IMR-90 (cell line): Measurements from ENCODE around the gene LINGO1. TPM values are rescaled to one million over a fixed set of nuclear protein-coding genes. Genes with fewer than 3 reads are reported as not detected.

Experiments used
- ATAC-seq: fragments of 200-7000 bp; cut with Tn5 transposase; 2 replicates; pipeline ENCODE4 v1.9.1; 2020; ENCODE audit warnings: low read depth, mild to moderate bottlenecking, moderate library complexity
- BruUV-seq: library from RNA; stranded (reverse); fragments of 400-500 nt; replicated peaks from 2 replicates; lab custom pipeline; 2021; lab: Mats Ljungman, UMichigan
- CTCF ChIA-PET: fragments of 300-600 bp; formaldehyde crosslinking; extraction: SDS; loops from one replicate; lab custom pipeline; 2021; ENCODE audit warnings: antibody characterized with exemption; lab: Yijun Ruan, JAX
- POLR2A ChIA-PET: fragments of 300-600 bp; sonication (Branson Sonifier 250); formaldehyde crosslinking; loops from one replicate; lab custom pipeline; 2022; ENCODE audit warnings: antibody characterized with exemption; ENCODE audit not compliant: unreplicated experiment; lab: Charles Lee
- DNase-seq: peaks from one replicate; pipeline ENCODE4 v3.0.0; 2013
- H2AFZ ChIP-seq: replicated peaks from 2 replicates; pipeline ENCODE3; 2013; ENCODE audit warnings: low read length, mild to moderate bottlenecking; ENCODE audit not compliant: poor library complexity
- H2AK5ac ChIP-seq: 2 replicates; pipeline ENCODE4 v1.6.1; 2013; ENCODE audit warnings: low read depth, low read length, inconsistent platforms
- H2AK9ac ChIP-seq: replicated peaks from 2 replicates; pipeline ENCODE3; 2013; ENCODE audit warnings: mild to moderate bottlenecking, low read depth, low read length, moderate library complexity; ENCODE audit not compliant: poor library complexity
- H2BK120ac ChIP-seq: 2 replicates; pipeline ENCODE4 v1.6.1; 2013; ENCODE audit warnings: low read depth, low read length, inconsistent platforms
- H2BK15ac ChIP-seq: 3 replicates; pipeline ENCODE4 v1.6.1; 2013; ENCODE audit warnings: low read depth, low read length, inconsistent platforms
- H2BK20ac ChIP-seq: 2 replicates; pipeline ENCODE4 v1.6.1; 2013; ENCODE audit warnings: low read depth, mild to moderate bottlenecking, inconsistent platforms, low read length, moderate library complexity
- H2BK5ac ChIP-seq: 2 replicates; pipeline ENCODE4 v1.6.1; 2013; ENCODE audit warnings: mild to moderate bottlenecking, low read depth, low read length, inconsistent platforms; ENCODE audit not compliant: poor library complexity, severe bottlenecking
- H3K14ac ChIP-seq: replicated peaks from 2 replicates; pipeline ENCODE4 v1.6.1; 2013; ENCODE audit warnings: low read depth, low read length, inconsistent platforms
- H3K18ac ChIP-seq: 2 replicates; pipeline ENCODE4 v1.6.1; 2013; ENCODE audit warnings: low read depth, low read length, control low read depth
- H3K23ac ChIP-seq: 2 replicates; pipeline ENCODE4 v1.6.1; 2013; ENCODE audit warnings: low read depth, low read length, inconsistent platforms
- H3K27ac ChIP-seq: 2 replicates; pipeline ENCODE4 v1.5.1; 2013; ENCODE audit warnings: mild to moderate bottlenecking, control low read depth, low read length; ENCODE audit not compliant: insufficient read depth
- H3K27me3 ChIP-seq: 2 replicates; pipeline ENCODE4 v1.6.1; 2013; ENCODE audit warnings: low read length; ENCODE audit not compliant: control insufficient read depth, insufficient read depth
- H3K36me3 ChIP-seq: 2 replicates; pipeline ENCODE4 v1.6.1; 2013; ENCODE audit warnings: low read length, mixed read lengths; ENCODE audit not compliant: control insufficient read depth, insufficient read depth
- H3K4ac ChIP-seq: 2 replicates; pipeline ENCODE4 v1.6.1; 2013; ENCODE audit warnings: low read depth, low read length, inconsistent platforms
- H3K4me1 ChIP-seq: 2 replicates; pipeline ENCODE4 v1.6.1; 2013; ENCODE audit warnings: low read length, mixed read lengths; ENCODE audit not compliant: control insufficient read depth, insufficient read depth
- H3K4me2 ChIP-seq: 2 replicates; pipeline ENCODE4 v1.6.1; 2013; ENCODE audit warnings: low read depth, mild to moderate bottlenecking, control low read depth, low read length, moderate library complexity
- H3K4me3 ChIP-seq: 2 replicates; pipeline ENCODE4 v1.5.1; 2013; ENCODE audit warnings: low read depth, mild to moderate bottlenecking, control low read depth, low read length, moderate library complexity; ENCODE audit not compliant: insufficient read depth
- H3K56ac ChIP-seq: 2 replicates; pipeline ENCODE4 v1.6.1; 2013; ENCODE audit warnings: low read length, inconsistent platforms; ENCODE audit not compliant: insufficient read depth; ENCODE audit errors: extremely low read depth
- H3K79me1 ChIP-seq, 2 experiments: 2 replicates each; pipeline ENCODE4 v1.6.1; 2013; ENCODE audit warnings: low read length in 2 of 2, inconsistent platforms in 1 of 2, low read depth in 1 of 2
- H3K9ac ChIP-seq: 2 replicates; pipeline ENCODE4 v1.6.1; 2013; ENCODE audit warnings: low read depth, low read length, control low read depth
- H3K9me1 ChIP-seq: 2 replicates; pipeline ENCODE4 v1.6.1; 2013; ENCODE audit warnings: low read length, inconsistent platforms; ENCODE audit not compliant: insufficient read depth
- H3K9me3 ChIP-seq: 2 replicates; pipeline ENCODE4 v1.6.1; 2013; ENCODE audit warnings: low read length; ENCODE audit not compliant: control insufficient read depth, insufficient read depth
- H4K20me1 ChIP-seq: 2 replicates; pipeline ENCODE4 v1.6.1; 2013; ENCODE audit warnings: low read length, inconsistent platforms; ENCODE audit not compliant: insufficient read depth
- H4K5ac ChIP-seq: 2 replicates; pipeline ENCODE4 v1.6.1; 2013; ENCODE audit warnings: mild to moderate bottlenecking, low read depth, low read length, control low read depth
- H4K8ac ChIP-seq, 2 experiments: 2 replicates each; pipeline ENCODE4 v1.6.1; 2013; ENCODE audit warnings: low read depth in 2 of 2, low read length in 2 of 2, control low read depth in 1 of 2, inconsistent platforms in 1 of 2
- H4K91ac ChIP-seq: 2 replicates; pipeline ENCODE4 v1.6.1; 2013; ENCODE audit warnings: low read depth, low read length, inconsistent platforms; ENCODE audit not compliant: insufficient read depth
- BHLHE40 ChIP-seq: fragments of 150-350 bp; IDR thresholded peaks from 2 replicates; pipeline ENCODE4 v1.6.1; 2016; ENCODE audit warnings: mild to moderate bottlenecking, low read depth, low read length
- CHD1 ChIP-seq: IDR thresholded peaks from 2 replicates; pipeline ENCODE4 v1.6.1; 2012; ENCODE audit warnings: low read depth, low read length, improper control_type of control experiment
- FOS ChIP-seq: fragments of 150-350 bp; IDR thresholded peaks from 2 replicates; pipeline ENCODE4 v1.6.1; 2016; ENCODE audit warnings: low read depth, low read length
- MXI1 ChIP-seq: IDR thresholded peaks from 2 replicates; pipeline ENCODE4 v1.6.1; 2012; ENCODE audit warnings: low read depth, mild to moderate bottlenecking, low read length, moderate library complexity, borderline replicate concordance
- NFE2L2 ChIP-seq: fragments of 150-350 bp; IDR thresholded peaks from 2 replicates; pipeline ENCODE4 v1.6.1; 2016; ENCODE audit warnings: low read depth, mild to moderate bottlenecking, low read length
- RFX5 ChIP-seq: IDR thresholded peaks from 2 replicates; pipeline ENCODE4 v1.8.0; 2012; ENCODE audit warnings: low read depth, mild to moderate bottlenecking, low read length, moderate library complexity
- WGBS, 2 experiments: methylation state at CpG; one replicate each; pipeline versions ENCODE4 v1.1.5 to v1.1.7; 2013; ENCODE audit warnings: missing lambda C conversion rate in 2 of 2; ENCODE audit not compliant: insufficient read length in 1 of 2; ENCODE audit errors: extremely low coverage in 2 of 2; 5-methylcytosine and 5-hydroxymethylcytosine counted together
- dilution Hi-C: fragments of 300-500 bp; cut with HindIII; formaldehyde crosslinking; loops from one replicate; pipeline ENCODE4 v1.14.3; 2018; ENCODE audit warnings: low sequenced_read_pairs; ENCODE audit not compliant: unreplicated experiment
- in situ Hi-C: fragments of 300-500 bp; cut with MboI; formaldehyde crosslinking; loops from 3 replicates; pipeline ENCODE4 v1.14.3; 2019; ENCODE audit warnings: low sequenced_read_pairs, inconsistent platforms, mixed read lengths
- intact Hi-C: fragments of 100-400 bp; cut with micrococcal nuclease; formaldehyde crosslinking; loops from 2 replicates; pipeline ENCODE4 v1.10.0; 2022
- polyA plus RNA-seq, 3 experiments: library from polyadenylated mRNA; depleted of rRNA; stranded (reverse); fragments of >200 nt; gene quantifications; 2 replicates each; pipeline ENCODE4 v1.2.3, GENCODE V29; 2012; ENCODE audit warnings: low replicate concordance in 1 of 3
- total RNA-seq: library from RNA; depleted of rRNA; stranded (reverse); fragments of >200 nt; gene quantifications from 2 replicates; pipeline ENCODE4 v1.2.3, GENCODE V29; 2012

LINGO1 gene
- total and polyA plus RNA-seq, 2 of the 4 experiments (the other 2 are of a cell fraction), result 0.05 TPM; not detected in 1

DNA sequence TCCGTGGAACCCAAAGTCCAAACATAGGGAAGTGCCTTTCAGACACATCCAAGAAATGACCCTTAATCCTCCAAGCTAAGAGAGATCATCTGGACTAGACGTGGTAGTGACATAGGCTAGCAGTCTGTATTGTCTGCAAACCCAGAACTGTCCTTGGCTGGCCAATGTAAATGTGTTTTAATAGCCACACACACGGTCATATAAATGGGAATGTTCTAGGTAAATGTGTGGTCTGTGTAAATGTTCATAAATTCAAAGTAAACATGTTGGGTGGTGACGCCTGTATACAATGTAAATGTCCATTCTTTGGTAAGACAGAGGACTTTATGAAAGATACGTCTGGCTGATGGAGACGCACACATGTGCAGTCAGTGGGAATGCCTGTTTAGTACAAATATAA is 16.3 kb upstream of the LINGO1 start:
- H3K79me1 ChIP-seq, result no peaks in the 10 kb centered on the region
- H3K27me3 ChIP-seq, result peaks cover 46% of the 10 kb centered on the region
- ATAC-seq (no peak), DNase-seq (no peak)
- BruUV-seq, result no TSS peak
- H2AK5ac ChIP-seq, result no peak overlapping the region
- 86% methylated on average over 3 of the region's 6 CpGs; no CpG with 5 or more reads in 1 of the 2 experiments for WGBS, 2 experiments
- no peak overlapping the region for H3K23ac ChIP-seq
- dilution Hi-C loops (no loop called here), in situ Hi-C loops (no loop called here), intact Hi-C loops (no loop called here)
- no peaks in the 10 kb centered on the region for H3K4me1 ChIP-seq
- no peak overlapping the region for H2BK120ac ChIP-seq
- H3K9me3 ChIP-seq, result peaks cover 1% of the 10 kb centered on the region; the same call in 1 of the 2 replicates
- no peak overlapping the region for H3K9ac ChIP-seq
- no peak overlapping the region for H2BK5ac ChIP-seq
- no peak overlapping the region for H4K91ac ChIP-seq
- no peak for TF ChIP-seq CHD1
- TF ChIP-seq BHLHE40, result no peak
- no peak for TF ChIP-seq MXI1
- no peak for TF ChIP-seq FOS
- TF ChIP-seq NFE2L2, result no peak
- TF ChIP-seq RFX5, result no peak
- H3K36me3 ChIP-seq, result no peaks in the 10 kb centered on the region
- H3K18ac ChIP-seq, result no peak overlapping the region
- H4K8ac ChIP-seq, result no peak overlapping the region
- H3K4me2 ChIP-seq, result no peak overlapping the region
- CTCF ChIA-PET, result no interaction called here
- POLR2A ChIA-PET, result no interaction called here
- H3K14ac ChIP-seq, result no peak overlapping the region
- no peaks in the 10 kb centered on the region for H4K20me1 ChIP-seq
- no peak overlapping the region for H3K56ac ChIP-seq
- H2BK20ac ChIP-seq, result no peak overlapping the region
- H3K4me3 ChIP-seq, result no peak overlapping the region
- H3K4ac ChIP-seq, result no peak overlapping the region
- H2BK15ac ChIP-seq, result no peak overlapping the region
- H3K9me1 ChIP-seq, result no peaks in the 10 kb centered on the region
- H4K5ac ChIP-seq, result no peak overlapping the region
- H2AFZ ChIP-seq, result no peak overlapping the region
- H3K27ac ChIP-seq, result no peak overlapping the region
- H2AK9ac ChIP-seq, result no peak overlapping the region
